Cardiac muscle cell (in vitro differentiated cells and primary cell): Measurements from ENCODE around the gene SORCS3. TPM values are rescaled to one million over a fixed set of nuclear protein-coding genes. Genes with fewer than 3 reads are reported as not detected.

ENCODE experiments used
- DNase-seq, 2 donors: peaks; one replicate each; pipeline versions ENCODE4 v3.0.0 to v3.0.0-alpha.2; 2010 to 2017; ENCODE audit warnings: low read depth in 1 of 2, low spot score in 1 of 2
- H3K27ac ChIP-seq: fragments of 200-600 bp; sonication (generic); 2 replicates; pipeline ENCODE4 v1.5.1; 2016
- H3K27me3 ChIP-seq: fragments of 200-600 bp; sonication (generic); 2 replicates; pipeline ENCODE4 v1.6.0; 2016; ENCODE audit warnings: control low read depth
- H3K36me3 ChIP-seq: fragments of 200-600 bp; sonication (generic); 2 replicates; pipeline ENCODE4 v1.5.1; 2016; ENCODE audit warnings: control low read depth
- H3K4me1 ChIP-seq: fragments of 200-600 bp; sonication (generic); 2 replicates; pipeline ENCODE4 v1.8.1; 2017; ENCODE audit warnings: low read depth, mild to moderate bottlenecking, mixed run types
- H3K4me3 ChIP-seq: fragments of 200-600 bp; sonication (generic); 2 replicates; pipeline ENCODE4 v1.5.1; 2016; ENCODE audit warnings: mild to moderate bottlenecking
- H3K9me3 ChIP-seq: fragments of 200-600 bp; sonication (generic); 2 replicates; pipeline ENCODE4 v1.5.1; 2017; ENCODE audit warnings: low read depth, mild to moderate bottlenecking, control low read depth
- CTCF ChIP-seq: IDR thresholded peaks from 2 replicates; pipeline ENCODE4 v1.5.1; 2012; ENCODE audit warnings: low read depth, mild to moderate bottlenecking, low read length
- polyA plus RNA-seq: library from polyadenylated mRNA; unstranded; fragments of >200 nt; fragmentation: Nextera tagmentation; extraction: Ambion mirVana; gene quantifications from 2 replicates; pipeline ENCODE4 v1.2.1, GENCODE V29; 2016
- total RNA-seq: library from RNA; depleted of rRNA; stranded (reverse); fragments of >200 nt; gene quantifications from 2 replicates; pipeline ENCODE4 v1.2.3, GENCODE V29; 2016

The SORCS3 gene
- total and polyA plus RNA-seq, 2 experiments from 2014 or later = 9.3 to 29.1 TPM

GRCh38 chr10:104683567-104683966 is 42.5 kb downstream of the SORCS3 start:
- no peak for TF ChIP-seq CTCF
- Histone ChIP-seq H3K27me3 (no peaks in the 10 kb centered on the region), H3K4me1 (no peaks in the 10 kb centered on the region), H3K27ac (no peak overlapping the region), H3K36me3 (no peaks in the 10 kb centered on the region), H3K4me3 (no peak overlapping the region), H3K9me3 (no peaks in the 10 kb centered on the region)
- no peak for DNase-seq

- no peaks in the 10 kb centered on the region for H3K36me3 ChIP-seq
- H3K4me3 ChIP-seq = no peak overlapping the region
- no peak overlapping the region for H3K27ac ChIP-seq
- no peak for DNase-seq
- TF ChIP-seq CTCF = no peak
- no peaks in the 10 kb centered on the region for H3K27me3 ChIP-seq
- H3K9me3 ChIP-seq = no peaks in the 10 kb centered on the region
- no peaks in the 10 kb centered on the region for H3K4me1 ChIP-seq
Measured at GRCh38 chr10:104686829-104687228, 45.7 kb downstream of the SORCS3 start.

- H3K4me3 ChIP-seq = no peak overlapping the region
- H3K36me3 ChIP-seq = no peaks in the 10 kb centered on the region
- no peaks in the 10 kb centered on the region for H3K9me3 ChIP-seq
- no peak overlapping the region for H3K27ac ChIP-seq
- DNase-seq = no peak
- H3K4me1 ChIP-seq = no peaks in the 10 kb centered on the region
- TF ChIP-seq CTCF = no peak
- H3K27me3 ChIP-seq = no peaks in the 10 kb centered on the region
Measured at GRCh38 chr10:104688251-104689042, 47.4 kb downstream of the SORCS3 start.

GRCh38 chr10:104689105-104689504 is 48.0 kb downstream of the SORCS3 start:
- DNase-seq = no peak
- H3K27ac ChIP-seq = no peak overlapping the region
- H3K9me3 ChIP-seq = no peaks in the 10 kb centered on the region
- H3K4me3 ChIP-seq = no peak overlapping the region
- no peaks in the 10 kb centered on the region for H3K36me3 ChIP-seq
- no peaks in the 10 kb centered on the region for H3K27me3 ChIP-seq
- H3K4me1 ChIP-seq = no peaks in the 10 kb centered on the region
- TF ChIP-seq CTCF = no peak

GRCh38 chr10:104689547-104689946 is 48.5 kb downstream of the SORCS3 start:
- TF ChIP-seq CTCF = no peak
- DNase-seq = no peak
- Histone ChIP-seq H3K4me1 (no peaks in the 10 kb centered on the region), H3K4me3 (no peak overlapping the region), H3K36me3 (no peaks in the 10 kb centered on the region), H3K27me3 (no peaks in the 10 kb centered on the region), H3K27ac (no peak overlapping the region), H3K9me3 (no peaks in the 10 kb centered on the region)
